GM20000 (cell line): ENCODE results near the gene IQSEC3.

Experiments
- DNase-seq: peaks from one replicate; pipeline ENCODE4 v3.0.0; 2012; ENCODE audit warnings: low spot score
- TF ChIP-seq, protein P1 (sequence below): IDR thresholded peaks from 2 replicates; pipeline ENCODE4 v1.5.1; 2012; ENCODE audit warnings: mild to moderate bottlenecking, control low read depth; ENCODE audit errors: extremely low read depth, missing control alignments

IQSEC3 gene

DNA sequence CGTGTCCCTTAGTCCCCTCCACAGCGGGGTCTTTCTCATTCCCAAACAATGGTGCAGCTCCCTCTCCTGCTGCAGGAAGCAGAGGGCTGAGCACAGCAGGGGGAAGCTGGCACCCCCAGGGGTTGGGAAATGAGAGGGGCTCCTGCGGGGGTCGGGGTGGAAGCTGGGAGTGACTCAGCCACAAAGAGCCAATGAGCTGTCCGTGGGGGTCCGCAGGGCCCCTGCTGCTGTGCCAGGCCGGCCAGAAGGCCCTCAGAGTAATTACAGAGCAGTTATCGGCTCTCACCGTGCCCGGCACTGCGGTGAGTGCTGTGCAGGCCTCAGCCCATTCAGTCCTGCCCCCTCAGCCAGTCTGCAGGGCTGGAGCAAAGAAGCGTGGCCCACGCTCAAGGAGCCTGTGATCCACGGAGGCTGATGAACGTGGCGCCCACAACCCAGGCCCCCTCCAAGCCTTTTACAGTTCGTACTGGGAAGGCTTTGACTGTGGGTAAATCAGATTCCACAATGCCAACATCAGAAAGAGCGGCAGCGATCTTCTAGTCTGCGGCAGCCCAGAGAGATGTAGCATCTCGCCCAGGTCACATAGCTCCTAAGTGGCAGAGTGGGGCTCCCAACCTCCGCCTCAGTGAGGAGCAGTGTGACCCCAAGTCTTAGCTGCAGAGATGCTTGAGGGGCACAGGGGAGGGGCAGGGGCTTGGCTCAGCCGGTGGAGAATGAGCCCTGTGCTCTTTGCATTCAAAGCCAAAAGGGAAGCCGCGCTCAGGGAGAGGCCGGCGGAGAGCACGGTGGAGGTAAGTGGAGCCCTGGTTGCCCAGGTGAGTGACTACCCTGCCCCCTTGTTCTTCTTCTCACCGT, 104.0 kb downstream of the IQSEC3 start:
- DNase-seq = no peak

GRCh38 chr12:171276-171675, 104.7 kb downstream of the IQSEC3 start:
- TF ChIP-seq, protein P1, sequence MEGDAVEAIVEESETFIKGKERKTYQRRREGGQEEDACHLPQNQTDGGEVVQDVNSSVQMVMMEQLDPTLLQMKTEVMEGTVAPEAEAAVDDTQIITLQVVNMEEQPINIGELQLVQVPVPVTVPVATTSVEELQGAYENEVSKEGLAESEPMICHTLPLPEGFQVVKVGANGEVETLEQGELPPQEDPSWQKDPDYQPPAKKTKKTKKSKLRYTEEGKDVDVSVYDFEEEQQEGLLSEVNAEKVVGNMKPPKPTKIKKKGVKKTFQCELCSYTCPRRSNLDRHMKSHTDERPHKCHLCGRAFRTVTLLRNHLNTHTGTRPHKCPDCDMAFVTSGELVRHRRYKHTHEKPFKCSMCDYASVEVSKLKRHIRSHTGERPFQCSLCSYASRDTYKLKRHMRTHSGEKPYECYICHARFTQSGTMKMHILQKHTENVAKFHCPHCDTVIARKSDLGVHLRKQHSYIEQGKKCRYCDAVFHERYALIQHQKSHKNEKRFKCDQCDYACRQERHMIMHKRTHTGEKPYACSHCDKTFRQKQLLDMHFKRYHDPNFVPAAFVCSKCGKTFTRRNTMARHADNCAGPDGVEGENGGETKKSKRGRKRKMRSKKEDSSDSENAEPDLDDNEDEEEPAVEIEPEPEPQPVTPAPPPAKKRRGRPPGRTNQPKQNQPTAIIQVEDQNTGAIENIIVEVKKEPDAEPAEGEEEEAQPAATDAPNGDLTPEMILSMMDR = no peak

More for the DNA sequence above, 104.0 kb downstream of the IQSEC3 start:
- TF ChIP-seq, protein P1 = no peak

GRCh38 chr12:171743-172676, 105.4 kb downstream of the IQSEC3 start:
- no peak for DNase-seq
- TF ChIP-seq, protein P1 = no peak

More at GRCh38 chr12:171276-171675, 104.7 kb downstream of the IQSEC3 start:
- no peak for DNase-seq

- no peak for DNase-seq
- TF ChIP-seq, protein P1 = no peak
These were observed 106.2 kb downstream of the IQSEC3 start for GRCh38 chr12:172732-173161.

- TF ChIP-seq, protein P1 = no peak
- DNase-seq = no peak
These were observed 107.6 kb downstream of the IQSEC3 start for GRCh38 chr12:174124-174523.

DNA sequence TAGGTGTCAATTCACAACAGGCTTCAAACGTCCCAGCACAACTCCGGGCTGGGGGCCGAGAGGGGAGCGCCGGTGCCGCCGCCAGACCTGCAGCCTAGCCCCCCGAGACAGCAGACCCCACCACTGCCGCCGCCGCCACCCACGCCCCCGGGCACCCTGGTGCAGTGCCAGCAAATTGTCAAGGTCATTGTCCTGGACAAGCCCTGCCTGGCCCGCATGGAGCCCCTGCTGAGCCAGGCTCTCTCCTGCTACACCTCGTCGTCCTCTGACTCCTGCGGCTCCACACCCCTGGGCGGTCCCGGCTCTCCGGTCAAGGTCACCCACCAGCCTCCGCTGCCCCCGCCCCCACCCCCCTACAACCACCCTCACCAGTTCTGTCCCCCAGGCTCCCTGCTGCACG, 108.0 kb downstream of the IQSEC3 start:
- no peak for DNase-seq
- TF ChIP-seq, protein P1 = no peak

DNA sequence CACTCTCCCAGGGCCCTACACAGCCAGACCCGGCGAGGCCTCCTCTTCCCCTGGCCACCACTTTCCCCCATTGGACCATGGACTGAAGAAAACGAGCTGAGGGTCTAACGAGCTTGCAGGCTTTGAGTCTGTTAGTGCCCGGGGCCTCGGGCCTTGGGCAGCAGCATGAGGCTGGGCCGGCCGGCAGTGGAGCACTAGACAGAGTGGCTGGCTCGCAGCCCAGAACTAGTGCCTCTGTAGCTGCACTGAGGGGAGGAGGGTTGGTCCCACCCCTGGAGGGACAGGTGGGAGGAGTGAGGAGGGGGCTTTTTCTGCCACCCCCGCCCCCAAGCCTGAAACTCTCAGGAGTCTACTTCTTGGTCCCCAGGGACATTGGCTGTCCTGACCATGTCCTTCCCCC, 108.7 kb downstream of the IQSEC3 start:
- TF ChIP-seq, protein P1 = no peak
- DNase-seq = no peak
